Measurements from ENCODE around the gene HSP90AB1. TPM values are rescaled to one million over a fixed set of nuclear protein-coding genes. Genes with fewer than 3 reads are reported as not detected.
A peak's percentile ranks its signal among the peaks of the same experiment; 100 is the strongest.

The HSP90AB1 gene
- total and polyA plus RNA-seq, 9 of the 15 experiments (the other 6 are each of a cell fraction or from before 2014, with no cell fraction given), result 1,780 to 3,358 (median 2,262) TPM

DNA sequence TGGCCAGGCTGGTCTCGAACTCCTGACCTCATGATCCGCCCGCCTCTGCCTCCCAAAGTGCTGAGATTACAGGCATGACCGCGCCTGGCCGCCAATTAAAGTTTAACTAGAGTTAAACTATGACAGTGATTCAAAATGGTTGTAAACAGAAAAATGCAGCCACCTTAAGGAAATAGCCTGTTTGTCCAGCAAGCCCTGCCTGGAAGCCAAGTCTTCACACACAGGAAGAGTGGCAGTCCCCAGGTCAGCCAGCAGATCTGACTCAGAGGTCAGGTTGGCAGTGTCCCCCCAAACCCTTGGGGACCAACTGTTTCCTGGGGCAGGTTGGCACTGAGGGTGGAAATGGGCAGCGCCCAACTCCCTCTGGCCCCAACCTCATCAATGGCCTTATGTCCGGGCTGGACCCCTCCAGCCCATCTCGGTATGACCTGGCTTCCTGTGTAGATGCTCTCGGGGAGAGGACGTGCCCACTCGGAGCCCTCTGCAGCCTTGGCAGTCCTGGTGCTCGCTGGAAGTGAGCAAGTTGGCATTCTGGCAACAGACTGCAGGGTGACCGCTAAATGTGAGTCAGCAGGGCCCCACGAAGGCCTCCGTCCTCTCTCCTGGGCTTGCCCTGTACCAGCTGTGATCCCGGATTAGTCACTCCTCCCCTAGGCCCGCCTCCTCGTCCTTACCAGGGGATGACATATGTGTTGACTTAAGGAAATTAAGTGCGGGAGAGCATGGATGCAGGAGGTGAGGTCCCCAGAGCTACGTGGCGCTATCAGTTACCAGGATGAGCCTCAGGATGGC lies 9.7 kb upstream of the HSP90AB1 start:
- no peaks in the 10 kb centered on the region for H3K9me3 ChIP-seq (replicated peaks; ENCODE audit: control insufficient read depth, insufficient read depth, low read depth, low read length)
- 39% methylated on average over 22 of the region's 22 CpGs for WGBS (ENCODE audit: insufficient coverage, low coverage, missing lambda C conversion rate)
- H2AFZ ChIP-seq (ENCODE audit: low read depth, low read length), result peak overlapping the region; percentile 94
- peak overlapping the region; percentile 79 for H3K27ac ChIP-seq (ENCODE audit: extremely low read depth, low read depth, low read length)
- in situ Hi-C loops (cut with MboI) (loop anchor here (5.0 kb wide), 1 partner anchor 65 kb away; no protein-coding TSS in a partner anchor), intact Hi-C loops (cut with micrococcal nuclease) (loop anchor here (1.0 kb wide), 2 partner anchors 9 to 141 kb away; no protein-coding TSS in a partner anchor)
- H3K4me1 ChIP-seq (replicated peaks in 1 of 2; ENCODE audit: control insufficient read depth in 2 of 2, insufficient read depth in 2 of 2, low read length in 2 of 2), result peaks cover 16 to 31% of the 10 kb centered on the region in 2 experiments; a peak in 4 of 5 replicates
- no peaks in the 10 kb centered on the region for H3K27me3 ChIP-seq (ENCODE audit: control insufficient read depth in 2 of 2, insufficient read depth in 2 of 2, low read length in 2 of 2)
- no peaks in the 10 kb centered on the region for H4K20me1 ChIP-seq (replicated peaks; ENCODE audit: control insufficient read depth, insufficient read depth, low read length)
- peak; percentile 86 for ATAC-seq
- H3K36me3 ChIP-seq (ENCODE audit: control insufficient read depth, insufficient read depth, low read length), result peaks cover 29% of the 10 kb centered on the region; the same call in 2 of the 3 replicates
- no peaks in the 10 kb centered on the region for H3K79me2 ChIP-seq (ENCODE audit: control insufficient read depth, insufficient read depth, low read length)
- peak; percentile 87 for FAIRE-seq
- no peaks in the 10 kb centered on the region for H3K9me1 ChIP-seq (ENCODE audit: control insufficient read depth, insufficient read depth, low read length)
- peak; percentile 79 to 90 (median 83) for DNase-seq (ENCODE audit: extremely low read depth in 1 of 4, low spot score in 3 of 4)
- no TSS peak for BruUV-seq (replicated peaks)
- peak overlapping the region; percentile 88 for H3K4me2 ChIP-seq (ENCODE audit: insufficient read depth, low read length)
- CTCF ChIA-PET (ENCODE audit: low intra/inter-chr PET ratio), result interaction anchor here (0.6 to 2.6 kb wide), 5 partner anchors 13 to 164 kb away, joined by 3 to 20 read pairs (median 6); no protein-coding TSS in a partner anchor
- H3K4me3 ChIP-seq, result peak overlapping the region; percentile 50
- peak overlapping the region; percentile 55 to 91; a peak in 3 of 4 replicates for H3K9ac ChIP-seq (ENCODE audit: insufficient read depth in 1 of 2, low read depth in 2 of 2, low read length in 2 of 2)
- POLR2A ChIA-PET, result interaction anchor here (0.6 to 6.0 kb wide), 9 partner anchors 10 to 1228 kb away, joined by 3 to 90 read pairs (median 4); partner anchors contain the start of genes GTPBP2, HSP90AB1 and SLC29A1
- TF ChIP-seq ZNF778 (CRISPR knock-in tag; IDR thresholded peaks at IDR 0.05) (no peak), SUPT5H (IDR thresholded peaks at IDR 0.05) (no peak), ZNF133 (CRISPR knock-in tag; IDR thresholded peaks at IDR 0.05) (no peak), RBM25 (IDR thresholded peaks at IDR 0.05; ENCODE audit: low read depth, low read length, severe bottlenecking) (no peak), POLR3G (IDR thresholded peaks at IDR 0.05; ENCODE audit: extremely low read depth, insufficient read length, insufficient replicate concordance) (no peak), L3MBTL2 (IDR thresholded peaks at IDR 0.05) (no peak), KDM5B (IDR thresholded peaks at IDR 0.05; ENCODE audit: insufficient replicate concordance, low read depth, low read length) (no peak), GATAD2B (IDR thresholded peaks at IDR 0.05; ENCODE audit: borderline replicate concordance) (no peak), FOS (IDR thresholded peaks at IDR 0.05; ENCODE audit: extremely low read depth, insufficient read length) (peak; percentile 13), NEUROD1 (IDR thresholded peaks at IDR 0.05; ENCODE audit: borderline replicate concordance, low read depth, low read length, partially characterized antibody) (no peak), JUND (IDR thresholded peaks at IDR 0.05; ENCODE audit: borderline replicate concordance, low read depth, low read length) (peak; percentile 77), JUND (tag; IDR thresholded peaks at IDR 0.05; ENCODE audit: borderline replicate concordance, low read depth, low read length) (no peak; the same call in 1 of the 3 replicates), XRCC4 (IDR thresholded peaks at IDR 0.05; ENCODE audit: extremely low read depth, insufficient read depth, insufficient read length) (no peak), HDGF (IDR thresholded peaks at IDR 0.05) (0 out of 2 replicates have a peak, but pooled peaks have one; percentile 19), ZSCAN32 (CRISPR knock-in tag; IDR thresholded peaks at IDR 0.05) (no peak), CBX1 (IDR thresholded peaks at IDR 0.05; ENCODE audit: low read depth) (no peak), RCOR1 (IDR thresholded peaks at IDR 0.05; ENCODE audit: borderline replicate concordance in 1 of 2, low read depth in 2 of 2, low read length in 2 of 2) (peak in 1 of 2 experiments; percentile 36; a peak in 1 of 4 replicates), MED1 (CRISPR knock-in tag; IDR thresholded peaks at IDR 0.05; ENCODE audit: borderline replicate concordance) (no peak), DPF2 (IDR thresholded peaks at IDR 0.05) (peak; percentile 55)
- TF ChIP-seq, protein P1, sequence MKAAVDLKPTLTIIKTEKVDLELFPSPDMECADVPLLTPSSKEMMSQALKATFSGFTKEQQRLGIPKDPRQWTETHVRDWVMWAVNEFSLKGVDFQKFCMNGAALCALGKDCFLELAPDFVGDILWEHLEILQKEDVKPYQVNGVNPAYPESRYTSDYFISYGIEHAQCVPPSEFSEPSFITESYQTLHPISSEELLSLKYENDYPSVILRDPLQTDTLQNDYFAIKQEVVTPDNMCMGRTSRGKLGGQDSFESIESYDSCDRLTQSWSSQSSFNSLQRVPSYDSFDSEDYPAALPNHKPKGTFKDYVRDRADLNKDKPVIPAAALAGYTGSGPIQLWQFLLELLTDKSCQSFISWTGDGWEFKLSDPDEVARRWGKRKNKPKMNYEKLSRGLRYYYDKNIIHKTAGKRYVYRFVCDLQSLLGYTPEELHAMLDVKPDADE (conservative IDR thresholded peaks at IDR 0.05; ENCODE audit: control insufficient read depth, low read depth, low read length), result no peak
- TF ChIP-seq, protein P2, sequence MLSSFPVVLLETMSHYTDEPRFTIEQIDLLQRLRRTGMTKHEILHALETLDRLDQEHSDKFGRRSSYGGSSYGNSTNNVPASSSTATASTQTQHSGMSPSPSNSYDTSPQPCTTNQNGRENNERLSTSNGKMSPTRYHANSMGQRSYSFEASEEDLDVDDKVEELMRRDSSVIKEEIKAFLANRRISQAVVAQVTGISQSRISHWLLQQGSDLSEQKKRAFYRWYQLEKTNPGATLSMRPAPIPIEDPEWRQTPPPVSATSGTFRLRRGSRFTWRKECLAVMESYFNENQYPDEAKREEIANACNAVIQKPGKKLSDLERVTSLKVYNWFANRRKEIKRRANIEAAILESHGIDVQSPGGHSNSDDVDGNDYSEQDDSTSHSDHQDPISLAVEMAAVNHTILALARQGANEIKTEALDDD (IDR thresholded peaks at IDR 0.05), result 0 out of 2 replicates have a peak, but pooled peaks have one; percentile 51

Data from K562 (cell line).